EL (cell line): Measurements from ENCODE around the gene ROBO2.
A peak's percentile ranks its signal among the peaks of the same experiment; 100 is the strongest.

Experiments
- DNase-seq: peaks from one replicate; pipeline ENCODE4 v3.0.0-alpha.2; 2016

The ROBO2 gene

GRCh38 chr3:77271306-77271705 lies 231.4 kb downstream of the ROBO2 start:
- DNase-seq = no peak

GRCh38 chr3:77271711-77272110 lies 231.8 kb downstream of the ROBO2 start:
- no peak for DNase-seq

- DNase-seq = no peak
Observed at GRCh38 chr3:77279276-77279675, 239.4 kb downstream of the ROBO2 start.

GRCh38 chr3:77281721-77282120 lies 241.8 kb downstream of the ROBO2 start:
- DNase-seq = no peak

GRCh38 chr3:77283108-77283507 lies 243.2 kb downstream of the ROBO2 start:
- DNase-seq = no peak

DNA sequence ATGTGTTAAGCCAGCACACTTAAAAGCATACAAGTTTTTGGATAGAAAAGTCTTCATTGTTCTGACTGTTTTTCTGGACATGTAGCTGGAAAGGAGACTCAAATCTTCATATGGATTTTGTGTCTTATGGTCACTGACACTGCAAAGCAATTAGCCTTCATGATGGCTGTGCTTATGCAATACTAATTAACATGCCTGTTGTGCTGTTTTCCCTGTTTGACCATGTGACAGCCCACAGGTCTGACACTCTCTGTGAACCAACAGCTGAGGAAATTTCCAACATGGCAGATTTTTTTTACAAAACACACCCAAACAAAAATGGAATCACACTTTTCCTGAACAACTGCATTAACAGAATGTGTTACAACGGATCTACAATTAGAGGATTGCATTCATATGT lies 248.4 kb downstream of the ROBO2 start:
- no peak for DNase-seq

DNA sequence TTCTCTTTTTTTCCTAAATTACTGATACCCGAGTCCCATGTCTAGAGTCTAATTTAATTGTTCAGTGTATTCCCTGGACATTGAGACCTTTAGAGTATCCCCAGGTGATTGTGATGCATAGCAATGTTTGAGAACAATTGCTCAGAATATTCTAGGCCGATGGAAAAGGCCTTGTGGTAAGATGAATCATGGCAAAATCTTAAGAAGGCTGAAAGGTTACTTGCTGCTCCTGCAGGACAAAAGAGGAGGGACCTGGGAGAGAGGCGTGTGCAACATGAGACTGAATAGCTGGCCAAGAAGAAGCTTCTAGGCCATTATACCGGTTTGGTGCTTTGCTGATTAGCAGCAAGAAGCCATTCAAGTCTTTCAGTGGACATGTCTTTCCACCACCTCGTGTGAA lies 256.6 kb downstream of the ROBO2 start:
- DNase-seq = no peak

GRCh38 chr3:77298417-77298816 lies 258.5 kb downstream of the ROBO2 start:
- no peak for DNase-seq

DNA sequence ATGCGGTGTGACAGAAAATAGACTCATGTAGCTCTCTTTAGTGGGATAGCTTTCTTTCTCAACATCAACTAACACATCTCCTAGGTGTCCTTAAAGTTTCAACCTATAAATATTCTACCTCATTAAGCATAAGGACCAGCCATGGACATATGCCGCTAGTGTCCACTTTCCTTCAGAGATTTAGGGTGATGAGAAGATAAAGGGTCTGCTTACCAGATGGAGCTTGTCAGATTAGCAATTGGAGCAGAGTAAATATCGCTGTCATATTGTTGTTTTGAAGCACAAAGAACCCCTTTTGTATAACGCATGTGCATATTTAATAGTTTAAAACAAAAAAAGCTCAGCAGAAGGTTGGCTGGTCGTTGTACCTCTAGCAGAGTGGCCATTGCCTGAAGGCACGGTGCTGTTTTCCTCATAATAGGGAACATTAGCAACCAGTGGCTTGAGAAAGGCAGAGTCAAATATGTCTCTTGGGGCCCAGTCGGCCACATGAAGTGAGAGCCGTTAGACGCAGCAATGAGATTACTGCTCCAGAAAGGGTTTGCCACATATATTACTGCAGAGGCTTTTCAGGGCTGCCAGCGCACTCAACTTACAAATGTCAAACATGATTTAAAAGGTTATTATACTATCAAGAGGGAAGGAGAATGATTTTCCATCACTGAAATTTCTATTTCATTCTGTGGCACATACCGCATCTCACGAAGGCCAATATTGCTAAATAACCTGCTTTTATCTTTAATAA lies 264.2 kb downstream of the ROBO2 start:
- no peak for DNase-seq

- DNase-seq = no peak
Observed at GRCh38 chr3:77304700-77305021, 264.8 kb downstream of the ROBO2 start.

- no peak for DNase-seq
Observed at GRCh38 chr3:77309460-77309859, 269.6 kb downstream of the ROBO2 start.

GRCh38 chr3:77313843-77314242 lies 273.9 kb downstream of the ROBO2 start:
- no peak for DNase-seq

DNA sequence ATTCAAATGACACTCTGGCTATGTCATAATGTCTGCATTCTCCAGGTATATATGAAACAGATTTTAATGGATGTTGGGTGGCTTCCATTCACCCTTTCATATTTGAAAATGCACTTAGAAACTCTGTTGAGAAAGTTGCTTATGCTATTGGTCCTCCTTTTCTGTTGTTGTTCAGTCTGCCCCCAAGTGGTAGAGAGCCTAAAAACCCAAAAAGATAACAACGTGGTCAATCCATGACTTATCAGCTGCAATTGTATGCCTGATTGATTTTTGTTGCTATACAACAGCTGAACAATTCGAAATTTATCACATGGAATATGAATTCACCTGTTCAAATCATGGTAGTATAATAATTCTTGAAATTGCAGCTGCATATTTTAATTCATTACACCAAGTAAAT lies 279.8 kb downstream of the ROBO2 start:
- no peak for DNase-seq

DNA sequence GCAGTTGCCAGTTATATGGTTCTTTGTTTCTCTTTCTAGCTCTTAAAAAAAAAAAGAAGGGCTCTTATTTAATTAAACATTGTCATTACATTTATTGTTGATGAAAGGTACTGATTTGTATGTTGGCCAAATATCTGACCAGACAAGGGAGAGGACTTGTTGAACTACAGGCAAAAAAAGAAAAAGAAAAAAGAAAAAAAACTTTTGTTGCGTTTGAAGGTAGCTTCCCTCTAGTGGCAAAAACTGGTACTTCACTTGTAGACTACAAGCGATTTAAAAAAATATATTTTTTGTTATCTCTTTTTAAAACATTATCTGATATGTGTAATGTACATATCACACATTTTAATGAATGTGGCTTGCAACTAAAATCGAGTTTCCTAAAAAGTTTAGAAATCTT lies 280.6 kb downstream of the ROBO2 start:
- peak; percentile 25 for DNase-seq

DNA sequence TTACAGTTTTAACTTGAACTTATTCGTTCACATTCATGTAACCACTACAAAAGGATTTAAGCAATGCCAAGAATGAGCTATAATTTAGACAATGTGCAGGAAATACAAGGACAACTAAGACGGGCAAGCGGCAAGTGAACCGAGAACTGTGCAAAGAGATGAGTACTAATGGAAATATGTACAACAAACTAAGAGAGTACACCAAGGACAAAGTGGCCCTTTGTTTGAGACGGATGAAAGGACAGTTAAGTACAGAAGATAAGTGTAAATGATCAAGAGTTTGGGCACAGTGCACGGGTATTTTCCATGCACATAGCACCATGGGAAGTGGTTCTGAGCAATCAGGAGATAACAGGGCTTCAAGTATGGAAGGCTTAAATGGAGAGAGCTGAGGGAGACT lies 281.7 kb downstream of the ROBO2 start:
- no peak for DNase-seq

GRCh38 chr3:77323626-77324025 lies 283.7 kb downstream of the ROBO2 start:
- DNase-seq = no peak

GRCh38 chr3:77324105-77324504 lies 284.2 kb downstream of the ROBO2 start:
- no peak for DNase-seq

DNA sequence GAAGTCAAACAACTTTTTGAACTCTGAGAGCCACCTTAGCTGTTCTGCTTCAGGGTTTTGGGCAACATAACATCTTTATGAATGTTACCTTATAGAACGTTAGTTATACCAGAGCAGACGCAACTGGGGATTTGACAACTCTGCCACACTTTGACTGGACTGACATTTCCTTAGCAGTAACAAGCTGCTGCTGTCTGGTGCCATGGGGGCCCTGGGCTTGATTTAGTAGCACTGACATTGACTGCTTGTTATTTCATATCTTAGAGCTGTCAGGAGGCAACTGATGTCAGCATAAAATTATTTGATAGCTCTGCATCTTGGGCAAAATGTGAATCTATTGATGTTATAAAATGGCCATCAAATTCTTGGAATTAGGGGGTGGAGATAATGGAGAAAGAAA lies 285.4 kb downstream of the ROBO2 start:
- DNase-seq = no peak

DNA sequence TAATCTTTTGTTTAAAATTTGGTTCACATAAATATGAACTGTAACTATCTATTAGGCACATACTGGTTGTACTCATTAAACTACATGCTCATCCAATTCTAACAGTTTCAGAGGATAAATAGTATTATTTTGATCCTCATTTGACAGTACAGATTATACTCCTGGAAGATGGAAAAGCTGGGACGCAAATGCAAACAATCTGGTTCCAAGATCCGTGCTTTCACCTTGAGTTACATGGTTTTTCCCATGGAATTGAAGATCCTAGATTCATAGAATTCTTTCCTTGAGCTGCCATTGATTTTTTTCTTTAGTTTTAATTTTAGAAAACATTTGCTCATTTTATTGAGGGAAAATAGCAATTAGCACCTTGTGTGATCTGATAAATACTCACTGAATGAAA lies 285.8 kb downstream of the ROBO2 start:
- no peak for DNase-seq

- no peak for DNase-seq
Observed at GRCh38 chr3:77326586-77326985, 286.7 kb downstream of the ROBO2 start.

- peak; percentile 46 for DNase-seq
Observed at GRCh38 chr3:77328690-77329089, 288.8 kb downstream of the ROBO2 start.

- no peak for DNase-seq
Observed at GRCh38 chr3:77329116-77329515, 289.2 kb downstream of the ROBO2 start.

GRCh38 chr3:77338195-77338594 lies 298.3 kb downstream of the ROBO2 start:
- no peak for DNase-seq

- no peak for DNase-seq
Observed at GRCh38 chr3:77342027-77342426, 302.1 kb downstream of the ROBO2 start.

- no peak for DNase-seq
Observed at GRCh38 chr3:77342688-77343087, 302.8 kb downstream of the ROBO2 start.

GRCh38 chr3:77345009-77345408 lies 305.1 kb downstream of the ROBO2 start:
- no peak for DNase-seq
